Activated B cell treated with CpG ODN at 0.5 μM for 24 hours (primary cell): Measurements from ENCODE around the gene NLRX1. TPM values are rescaled to one million over a fixed set of nuclear protein-coding genes. Genes with fewer than 3 reads are reported as not detected.
A peak's percentile ranks its signal among the peaks of the same experiment; 100 is the strongest.

Experiments
- ATAC-seq: fragments of 200-7000 bp; cut with Tn5 transposase; one replicate; pipeline ENCODE4 v1.10.0; 2021; ENCODE audit warnings: low read depth, mild to moderate bottlenecking, moderate library complexity
- CTCF ChIA-PET: fragments of 350-600 bp; sonication (Branson Sonifier 250); formaldehyde crosslinking; loops from one replicate; lab custom pipeline; 2021; ENCODE audit warnings: antibody characterized with exemption; lab: Charles Lee
- POLR2A ChIA-PET: fragments of 350-600 bp; sonication (Branson Sonifier 250); formaldehyde crosslinking; loops from one replicate; lab custom pipeline; 2021; ENCODE audit warnings: antibody characterized with exemption; lab: Charles Lee
- DNase-seq: peaks from one replicate; pipeline ENCODE4 v3.0.0; 2022
- H3K27ac Mint-ChIP-seq: one replicate; pipeline ENCODE4 v1.8.0; 2020; ENCODE audit warnings: mixed read lengths
- H3K27me3 Mint-ChIP-seq: one replicate; pipeline ENCODE4 v1.8.0; 2021; ENCODE audit warnings: mixed read lengths
- H3K36me3 Mint-ChIP-seq: one replicate; pipeline ENCODE4 v1.8.0; 2021; ENCODE audit warnings: low read depth, mixed read lengths
- H3K4me1 Mint-ChIP-seq: one replicate; pipeline ENCODE4 v1.8.0; 2021; ENCODE audit warnings: mixed read lengths
- H3K4me3 Mint-ChIP-seq: one replicate; pipeline ENCODE4 v1.8.0; 2020; ENCODE audit warnings: mild to moderate bottlenecking, mixed read lengths
- H3K9me3 Mint-ChIP-seq: one replicate; pipeline ENCODE4 v1.8.0; 2020; ENCODE audit warnings: mixed read lengths
- CTCF ChIP-seq: fragments of 200-600 bp; IDR thresholded peaks from one replicate; pipeline ENCODE4 v1.8.0; 2022; ENCODE audit warnings: antibody characterized with exemption, mild to moderate bottlenecking
- intact Hi-C: fragments of 100-400 bp; cut with micrococcal nuclease; formaldehyde crosslinking; loops from one replicate; pipeline ENCODE4 v1.15.1; 2024
- total RNA-seq: library from RNA; stranded (reverse); gene quantifications from 2 replicates; pipeline ENCODE4 v1.2.3, GENCODE V29; 2022

The NLRX1 gene
- total RNA-seq, 1 donor from 2014 or later = 9.8 TPM

- no peak overlapping the region for H3K4me3 Mint-ChIP-seq
- no peak for ATAC-seq
- POLR2A ChIA-PET = interaction anchor here (0.6 kb wide), 1 partner anchor 44 kb away, joined by 5 read pairs; no protein-coding TSS in a partner anchor
- CTCF ChIA-PET = no interaction called here
- peaks cover 7% of the 10 kb centered on the region for H3K4me1 Mint-ChIP-seq
- peaks cover 42% of the 10 kb centered on the region for H3K27me3 Mint-ChIP-seq
- no peak for DNase-seq
- H3K9me3 Mint-ChIP-seq = no peaks in the 10 kb centered on the region
- intact Hi-C loops = no loop called here
- H3K27ac Mint-ChIP-seq = no peak overlapping the region
- H3K36me3 Mint-ChIP-seq = no peaks in the 10 kb centered on the region
- no peak for TF ChIP-seq CTCF
Measured at GRCh38 chr11:119153049-119153818, 15.3 kb upstream of the NLRX1 start.

GRCh38 chr11:119154178-119154577 is 14.3 kb upstream of the NLRX1 start:
- DNase-seq (no peak), ATAC-seq (no peak)
- intact Hi-C loops = no loop called here
- no peak for TF ChIP-seq CTCF
- peaks cover 4% of the 10 kb centered on the region for H3K4me1 Mint-ChIP-seq
- POLR2A ChIA-PET = no interaction called here
- CTCF ChIA-PET = interaction anchor here (1.2 kb wide), 1 partner anchor 15 kb away, joined by 3 read pairs; the partner anchor contains the start of gene NLRX1
- no peaks in the 10 kb centered on the region for H3K9me3 Mint-ChIP-seq
- H3K27ac Mint-ChIP-seq = no peak overlapping the region
- H3K27me3 Mint-ChIP-seq = peaks cover 39% of the 10 kb centered on the region
- no peaks in the 10 kb centered on the region for H3K36me3 Mint-ChIP-seq
- H3K4me3 Mint-ChIP-seq = no peak overlapping the region

GRCh38 chr11:119155733-119156492 is 12.6 kb upstream of the NLRX1 start:
- H3K27me3 Mint-ChIP-seq = peaks cover 34% of the 10 kb centered on the region
- ChIA-PET POLR2A (no interaction called here), CTCF (no interaction called here)
- DNase-seq (no peak), ATAC-seq (peak; percentile 54)
- no peaks in the 10 kb centered on the region for H3K9me3 Mint-ChIP-seq
- no peak overlapping the region for H3K27ac Mint-ChIP-seq
- H3K4me3 Mint-ChIP-seq = no peak overlapping the region
- no peak for TF ChIP-seq CTCF
- H3K36me3 Mint-ChIP-seq = no peaks in the 10 kb centered on the region
- no peaks in the 10 kb centered on the region for H3K4me1 Mint-ChIP-seq
- intact Hi-C loops = no loop called here

- Mint-ChIP-seq H3K27ac (no peak overlapping the region), H3K4me1 (no peaks in the 10 kb centered on the region), H3K4me3 (no peak overlapping the region), H3K27me3 (peaks cover 28% of the 10 kb centered on the region), H3K9me3 (no peaks in the 10 kb centered on the region), H3K36me3 (no peaks in the 10 kb centered on the region)
- TF ChIP-seq CTCF = no peak
- intact Hi-C loops = no loop called here
- POLR2A ChIA-PET = interaction anchor here (0.5 kb wide), 1 partner anchor 88 kb away, joined by 7 read pairs; no protein-coding TSS in a partner anchor
- no peak for ATAC-seq
- CTCF ChIA-PET = no interaction called here
- no peak for DNase-seq
Measured at GRCh38 chr11:119156496-119156895, 12.0 kb upstream of the NLRX1 start.

- ATAC-seq = no peak
- intact Hi-C loops = no loop called here
- Mint-ChIP-seq H3K4me1 (no peaks in the 10 kb centered on the region), H3K4me3 (no peak overlapping the region), H3K27ac (no peak overlapping the region), H3K27me3 (peaks cover 27% of the 10 kb centered on the region), H3K36me3 (no peaks in the 10 kb centered on the region), H3K9me3 (no peaks in the 10 kb centered on the region)
- DNase-seq = no peak
- CTCF ChIA-PET = no interaction called here
- POLR2A ChIA-PET = interaction anchor here (0.5 kb wide), 1 partner anchor 89 kb away, joined by 7 read pairs; no protein-coding TSS in a partner anchor
- TF ChIP-seq CTCF = no peak
Measured at GRCh38 chr11:119157063-119157462, 11.5 kb upstream of the NLRX1 start.
